ENCODE measurements around the gene SLC35F6. TPM values are rescaled to one million over a fixed set of nuclear protein-coding genes. Genes with fewer than 3 reads are reported as not detected.
"Not testable (repeated sequence)": the region's sequence is repeated elsewhere in the genome, so short reads cannot be mapped to it uniquely, and the experiment has no call there.

Gene SLC35F6
- total and polyA plus RNA-seq, 4 donors = 21.1 to 23.8 (median 23.3) TPM

- Histone ChIP-seq H3K27me3 (ENCODE audit: control insufficient read depth, insufficient read depth, low read length) (no peaks in the 10 kb centered on the region), H3K36me3 (ENCODE audit: control insufficient read depth, insufficient read depth, low read length) (peaks cover 5% of the 10 kb centered on the region), H3K9me3 (ENCODE audit: control insufficient read depth, insufficient read depth, low read length) (no peaks in the 10 kb centered on the region), H3K4me3 (ENCODE audit: low read depth, low read length) (no peak overlapping the region), H3K4me1 (ENCODE audit: control insufficient read depth, insufficient read depth, low read length) (no peaks in the 10 kb centered on the region), H3K27ac (ENCODE audit: low read depth, low read length) (no peak overlapping the region)
- DNase-seq (ENCODE audit: low read depth in 4 of 6, low spot score in 6 of 6) = no peak
- WGBS (ENCODE audit: insufficient coverage) = 93% methylated on average over 2 of the region's 3 CpGs
Measured at GRCh38 chr2:26793518-26793917, 29.4 kb downstream of the SLC35F6 start.

GRCh38 chr2:26795135-26795534 is 31.1 kb downstream of the SLC35F6 start:
- not testable (repeated sequence) for DNase-seq (ENCODE audit: low read depth in 4 of 6, low spot score in 6 of 6); H3K27me3 ChIP-seq (ENCODE audit: control insufficient read depth, insufficient read depth, low read length); H3K36me3 ChIP-seq (ENCODE audit: control insufficient read depth, insufficient read depth, low read length); H3K27ac ChIP-seq (ENCODE audit: low read depth, low read length); H3K9me3 ChIP-seq (ENCODE audit: control insufficient read depth, insufficient read depth, low read length); H3K4me3 ChIP-seq (ENCODE audit: low read depth, low read length); H3K4me1 ChIP-seq (ENCODE audit: control insufficient read depth, insufficient read depth, low read length)
- WGBS (ENCODE audit: insufficient coverage) = no CpG with 5 or more reads among the region's 17 CpGs

GRCh38 chr2:26801328-26801727 is 37.2 kb downstream of the SLC35F6 start:
- no peak overlapping the region for H3K27ac ChIP-seq (ENCODE audit: low read depth, low read length)
- no peaks in the 10 kb centered on the region for H3K27me3 ChIP-seq (ENCODE audit: control insufficient read depth, insufficient read depth, low read length)
- WGBS (ENCODE audit: insufficient coverage) = 15% methylated on average over 2 of the region's 4 CpGs
- peaks cover 5% of the 10 kb centered on the region for H3K4me1 ChIP-seq (ENCODE audit: control insufficient read depth, insufficient read depth, low read length)
- DNase-seq (ENCODE audit: low read depth in 4 of 6, low spot score in 6 of 6) = peak in 3 of 6 donors; percentile 20 to 89 (median 49)
- no peaks in the 10 kb centered on the region for H3K9me3 ChIP-seq (ENCODE audit: control insufficient read depth, insufficient read depth, low read length)
- H3K36me3 ChIP-seq (ENCODE audit: control insufficient read depth, insufficient read depth, low read length) = peaks cover 3% of the 10 kb centered on the region
- no peak overlapping the region for H3K4me3 ChIP-seq (ENCODE audit: low read depth, low read length)

DNA sequence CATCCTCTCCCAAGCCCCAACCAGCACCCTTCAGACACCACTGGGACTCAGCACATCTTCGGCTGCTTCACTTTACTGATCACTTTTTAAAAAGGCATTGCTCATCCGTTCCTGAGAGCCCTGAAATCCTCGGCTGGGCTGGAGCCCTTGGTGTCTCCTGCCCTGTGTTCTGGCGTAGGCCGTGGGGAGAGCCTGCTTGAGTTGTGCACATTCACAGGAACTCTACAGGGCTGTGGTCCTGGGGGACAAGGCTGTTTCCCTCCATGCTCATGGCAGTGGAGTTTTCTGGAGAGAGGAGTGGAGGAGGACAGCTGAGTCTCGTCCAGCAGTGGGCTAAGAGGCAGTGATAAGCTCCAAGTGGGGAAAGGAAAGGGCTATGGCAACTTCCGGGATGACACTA is 37.7 kb downstream of the SLC35F6 start:
- WGBS (ENCODE audit: insufficient coverage) = 85% methylated on average over 6 of the region's 7 CpGs
- peaks cover 3% of the 10 kb centered on the region for H3K36me3 ChIP-seq (ENCODE audit: control insufficient read depth, insufficient read depth, low read length)
- H3K4me3 ChIP-seq (ENCODE audit: low read depth, low read length) = no peak overlapping the region
- no peak for DNase-seq (ENCODE audit: low read depth in 4 of 6, low spot score in 6 of 6)
- H3K4me1 ChIP-seq (ENCODE audit: control insufficient read depth, insufficient read depth, low read length) = peaks cover 5% of the 10 kb centered on the region
- H3K27ac ChIP-seq (ENCODE audit: low read depth, low read length) = no peak overlapping the region
- H3K9me3 ChIP-seq (ENCODE audit: control insufficient read depth, insufficient read depth, low read length) = no peaks in the 10 kb centered on the region
- no peaks in the 10 kb centered on the region for H3K27me3 ChIP-seq (ENCODE audit: control insufficient read depth, insufficient read depth, low read length)

GRCh38 chr2:26805241-26805676 is 41.2 kb downstream of the SLC35F6 start:
- Histone ChIP-seq H3K4me1 (ENCODE audit: control insufficient read depth, insufficient read depth, low read length) (peaks cover 11% of the 10 kb centered on the region), H3K4me3 (ENCODE audit: low read depth, low read length) (no peak overlapping the region), H3K9me3 (ENCODE audit: control insufficient read depth, insufficient read depth, low read length) (no peaks in the 10 kb centered on the region), H3K27me3 (ENCODE audit: control insufficient read depth, insufficient read depth, low read length) (no peaks in the 10 kb centered on the region), H3K27ac (ENCODE audit: low read depth, low read length) (no peak overlapping the region), H3K36me3 (ENCODE audit: control insufficient read depth, insufficient read depth, low read length) (no peaks in the 10 kb centered on the region)
- no peak for DNase-seq (ENCODE audit: low read depth in 4 of 6, low spot score in 6 of 6)
- 72% methylated on average over 3 of the region's 5 CpGs for WGBS (ENCODE audit: insufficient coverage)

DNA sequence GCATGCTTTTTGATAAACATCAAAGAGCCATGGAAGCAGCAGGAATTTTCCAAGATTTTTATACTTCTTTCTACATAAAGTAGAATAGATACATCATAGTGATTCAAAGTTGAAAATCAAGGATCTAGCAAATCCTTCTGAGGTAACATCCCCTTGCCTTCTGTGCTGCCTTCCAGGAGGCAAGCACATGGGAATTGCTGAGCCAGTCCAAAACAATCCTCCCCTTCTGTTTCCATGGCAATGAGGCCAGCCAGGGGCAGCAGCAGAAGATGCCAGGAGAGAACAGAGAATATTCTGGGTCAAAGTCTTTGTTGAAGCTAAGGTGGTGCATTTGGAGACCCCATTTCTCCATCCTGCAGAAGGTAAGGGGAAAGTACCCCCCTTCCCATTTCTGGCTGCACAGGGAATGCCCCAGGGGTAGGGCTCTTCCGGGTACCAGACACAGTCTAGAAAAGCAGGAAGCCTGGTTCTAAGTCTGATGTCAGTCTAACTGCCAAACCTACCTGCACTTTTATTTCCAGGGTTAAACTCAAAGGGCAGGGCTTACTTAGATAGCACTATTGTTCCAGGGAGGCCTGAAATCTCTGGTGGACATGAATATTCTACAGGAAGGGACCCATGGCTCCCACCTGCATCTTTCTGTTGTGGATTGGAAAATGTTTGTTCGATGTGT is 43.8 kb downstream of the SLC35F6 start:
- DNase-seq (ENCODE audit: low read depth in 4 of 6, low spot score in 6 of 6) = peak in 3 of 6 donors; percentile 25 to 76 (median 70)
- no peak overlapping the region for H3K4me3 ChIP-seq (ENCODE audit: low read depth, low read length)
- peaks cover 5% of the 10 kb centered on the region for H3K4me1 ChIP-seq (ENCODE audit: control insufficient read depth, insufficient read depth, low read length)
- H3K36me3 ChIP-seq (ENCODE audit: control insufficient read depth, insufficient read depth, low read length) = no peaks in the 10 kb centered on the region
- no peaks in the 10 kb centered on the region for H3K27me3 ChIP-seq (ENCODE audit: control insufficient read depth, insufficient read depth, low read length)
- WGBS (ENCODE audit: insufficient coverage) = no CpG with 5 or more reads among the region's 2 CpGs
- no peak overlapping the region for H3K27ac ChIP-seq (ENCODE audit: low read depth, low read length)
- no peaks in the 10 kb centered on the region for H3K9me3 ChIP-seq (ENCODE audit: control insufficient read depth, insufficient read depth, low read length)

DNA sequence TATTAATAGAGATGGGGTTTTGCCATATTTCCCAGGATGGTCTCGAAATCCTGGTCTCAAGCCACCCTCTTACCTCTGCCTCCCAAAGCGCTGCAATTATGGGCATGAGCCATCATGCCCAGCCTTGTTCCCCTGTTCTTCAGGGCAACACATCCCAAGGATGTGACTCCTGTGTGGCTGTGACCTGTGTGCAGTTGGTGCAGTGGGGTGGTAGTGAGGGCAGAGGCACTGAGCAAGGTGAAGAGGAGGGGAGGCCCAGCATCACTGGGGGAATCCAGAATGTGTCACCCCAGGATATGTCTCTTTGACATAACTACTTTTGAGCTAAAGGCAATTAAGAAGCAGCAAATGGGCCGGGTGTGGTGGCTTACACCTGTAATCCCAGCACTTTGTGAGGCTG is 45.1 kb downstream of the SLC35F6 start:
- no CpG with 5 or more reads among the region's 3 CpGs for WGBS (ENCODE audit: insufficient coverage)
- no peak for DNase-seq (ENCODE audit: low read depth in 4 of 6, low spot score in 6 of 6)
- Histone ChIP-seq H3K27ac (ENCODE audit: low read depth, low read length) (no peak overlapping the region), H3K27me3 (ENCODE audit: control insufficient read depth, insufficient read depth, low read length) (no peaks in the 10 kb centered on the region), H3K4me1 (ENCODE audit: control insufficient read depth, insufficient read depth, low read length) (peaks cover 5% of the 10 kb centered on the region), H3K4me3 (ENCODE audit: low read depth, low read length) (no peak overlapping the region), H3K36me3 (ENCODE audit: control insufficient read depth, insufficient read depth, low read length) (no peaks in the 10 kb centered on the region), H3K9me3 (ENCODE audit: control insufficient read depth, insufficient read depth, low read length) (no peaks in the 10 kb centered on the region)

GRCh38 chr2:26809876-26810577 is 45.9 kb downstream of the SLC35F6 start:
- H3K36me3 ChIP-seq (ENCODE audit: control insufficient read depth, insufficient read depth, low read length) = no peaks in the 10 kb centered on the region
- WGBS (ENCODE audit: insufficient coverage) = 55% methylated on average over 2 of the region's 6 CpGs
- H3K27me3 ChIP-seq (ENCODE audit: control insufficient read depth, insufficient read depth, low read length) = no peaks in the 10 kb centered on the region
- H3K9me3 ChIP-seq (ENCODE audit: control insufficient read depth, insufficient read depth, low read length) = no peaks in the 10 kb centered on the region
- DNase-seq (ENCODE audit: low read depth in 4 of 6, low spot score in 6 of 6) = no peak
- H3K4me3 ChIP-seq (ENCODE audit: low read depth, low read length) = no peak overlapping the region
- H3K27ac ChIP-seq (ENCODE audit: low read depth, low read length) = no peak overlapping the region
- H3K4me1 ChIP-seq (ENCODE audit: control insufficient read depth, insufficient read depth, low read length) = peaks cover 5% of the 10 kb centered on the region

DNA sequence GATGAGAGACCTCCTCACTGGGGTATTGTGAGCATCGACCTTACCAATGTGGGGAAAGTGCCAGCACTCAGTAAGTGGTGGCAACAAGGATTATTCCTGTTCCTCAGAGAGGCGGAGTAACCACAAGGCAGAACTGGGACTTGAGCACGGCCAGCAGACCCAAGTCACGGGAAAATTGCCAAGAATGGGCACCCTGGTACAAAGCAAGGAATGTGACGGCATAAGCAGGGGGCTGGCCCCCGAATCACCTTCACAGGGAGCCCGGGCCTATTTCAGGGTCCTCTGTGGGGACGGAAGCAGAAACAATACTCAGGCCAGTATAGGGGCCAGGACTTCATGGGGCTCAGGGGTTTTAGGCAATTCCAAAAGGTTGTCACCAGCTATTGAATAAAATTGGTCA is 47.2 kb downstream of the SLC35F6 start:
- no peak overlapping the region for H3K27ac ChIP-seq (ENCODE audit: low read depth, low read length)
- no peaks in the 10 kb centered on the region for H3K36me3 ChIP-seq (ENCODE audit: control insufficient read depth, insufficient read depth, low read length)
- DNase-seq (ENCODE audit: low read depth in 4 of 6, low spot score in 6 of 6) = no peak
- H3K9me3 ChIP-seq (ENCODE audit: control insufficient read depth, insufficient read depth, low read length) = no peaks in the 10 kb centered on the region
- no peak overlapping the region for H3K4me3 ChIP-seq (ENCODE audit: low read depth, low read length)
- peaks cover 5% of the 10 kb centered on the region for H3K4me1 ChIP-seq (ENCODE audit: control insufficient read depth, insufficient read depth, low read length)
- 43% methylated on average over 8 of the region's 8 CpGs for WGBS (ENCODE audit: insufficient coverage)
- no peaks in the 10 kb centered on the region for H3K27me3 ChIP-seq (ENCODE audit: control insufficient read depth, insufficient read depth, low read length)
